CD4-positive, alpha-beta T cell treated with Interleukin-10 for 1 hour (primary cell): ENCODE results near the gene FRMPD1.
"Not testable (repeated sequence)": the region's sequence is repeated elsewhere in the genome, so short reads cannot be mapped to it uniquely, and the experiment has no call there.

Source experiments
- DNase-seq: peaks from one replicate; pipeline ENCODE4 v3.0.0-alpha.2; 2020

Gene FRMPD1

GRCh38 chr9:37650873-37651768, at the start of gene FRMPD1:
TSS of gene FRMPD1 (plus strand) at chr9:37650954. CDS start at chr9:37692642, 41,688 bp downstream.
- peak; percentile 52 for DNase-seq

- not testable (repeated sequence) for DNase-seq
Measured at GRCh38 chr9:37602061-37602460, 48.7 kb upstream of the FRMPD1 start.

- DNase-seq: no peak
Measured at GRCh38 chr9:37602817-37603216, 47.9 kb upstream of the FRMPD1 start.

- DNase-seq: no peak
Measured at GRCh38 chr9:37604296-37604695, 46.5 kb upstream of the FRMPD1 start.

GRCh38 chr9:37608250-37608649, 42.5 kb upstream of the FRMPD1 start:
- no peak for DNase-seq

- no peak for DNase-seq
Measured at GRCh38 chr9:37609735-37610397, 40.9 kb upstream of the FRMPD1 start.

GRCh38 chr9:37611014-37611413, 39.7 kb upstream of the FRMPD1 start:
- DNase-seq: no peak

- no peak for DNase-seq
Measured at GRCh38 chr9:37611961-37612360, 38.8 kb upstream of the FRMPD1 start.

GRCh38 chr9:37617161-37617560, 33.6 kb upstream of the FRMPD1 start:
- DNase-seq: no peak

GRCh38 chr9:37617832-37618231, 32.9 kb upstream of the FRMPD1 start:
- no peak for DNase-seq

- DNase-seq: no peak
Measured at GRCh38 chr9:37618817-37619216, 31.9 kb upstream of the FRMPD1 start.

GRCh38 chr9:37619806-37620205, 30.9 kb upstream of the FRMPD1 start:
- no peak for DNase-seq

- DNase-seq: no peak
Measured at GRCh38 chr9:37620396-37620795, 30.4 kb upstream of the FRMPD1 start.

GRCh38 chr9:37621273-37622121, 29.3 kb upstream of the FRMPD1 start:
- DNase-seq: no peak

- DNase-seq: no peak
Measured at GRCh38 chr9:37622462-37622861, 28.3 kb upstream of the FRMPD1 start.

GRCh38 chr9:37623267-37623666, 27.5 kb upstream of the FRMPD1 start:
- DNase-seq: no peak

- no peak for DNase-seq
Measured at GRCh38 chr9:37624073-37624472, 26.7 kb upstream of the FRMPD1 start.

- DNase-seq: no peak
Measured at GRCh38 chr9:37625036-37625757, 25.6 kb upstream of the FRMPD1 start.

GRCh38 chr9:37625758-37626147, 25.0 kb upstream of the FRMPD1 start:
- DNase-seq: no peak

GRCh38 chr9:37626708-37627292, 24.0 kb upstream of the FRMPD1 start:
- no peak for DNase-seq

GRCh38 chr9:37632479-37632878, 18.3 kb upstream of the FRMPD1 start:
- DNase-seq: no peak

- no peak for DNase-seq
Measured at GRCh38 chr9:37635808-37636207, 14.9 kb upstream of the FRMPD1 start.
